ENCODE measurements around the gene PHF1.

Gene PHF1

DNA sequence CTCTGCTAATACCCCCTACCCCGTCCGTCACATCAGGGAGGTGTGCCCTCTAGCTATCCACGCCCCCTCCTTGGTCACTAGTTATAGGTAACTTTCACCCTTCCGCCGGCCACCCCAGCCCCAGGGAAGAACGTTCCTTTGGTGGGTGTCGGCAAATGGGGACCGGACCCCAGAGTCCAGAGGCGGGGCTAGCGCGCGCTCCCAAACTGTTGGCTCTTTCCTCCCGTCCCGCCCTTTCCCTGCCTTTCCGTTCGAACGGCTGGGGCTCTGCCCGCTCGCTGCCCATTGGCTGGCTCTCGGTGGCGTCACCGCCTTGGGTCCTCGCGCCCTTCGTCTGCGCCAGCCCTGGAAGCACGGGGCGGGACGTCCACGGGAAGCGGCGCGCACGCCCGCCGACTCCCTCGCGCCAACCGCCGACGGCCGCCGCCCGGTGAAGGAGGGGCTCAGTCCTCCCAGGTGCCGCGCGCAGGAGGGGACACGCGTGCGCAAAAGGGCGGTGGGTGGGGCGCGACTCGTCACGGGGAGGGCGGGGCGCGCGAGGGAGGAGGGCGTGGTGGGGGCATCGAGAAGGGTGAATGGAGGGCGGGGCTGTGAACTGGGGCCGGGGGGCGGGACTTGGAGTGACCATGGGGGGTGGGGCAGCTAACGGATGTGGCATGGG, 634 bp upstream of the PHF1 start:
- peak overlapping the region; percentile 72 for H3K4me3 ChIP-seq (replicated peaks; ENCODE audit: low read depth, low read length)
- peak; percentile 98 for DNase-seq (ENCODE audit: low read depth)
- TF ChIP-seq, protein P1, sequence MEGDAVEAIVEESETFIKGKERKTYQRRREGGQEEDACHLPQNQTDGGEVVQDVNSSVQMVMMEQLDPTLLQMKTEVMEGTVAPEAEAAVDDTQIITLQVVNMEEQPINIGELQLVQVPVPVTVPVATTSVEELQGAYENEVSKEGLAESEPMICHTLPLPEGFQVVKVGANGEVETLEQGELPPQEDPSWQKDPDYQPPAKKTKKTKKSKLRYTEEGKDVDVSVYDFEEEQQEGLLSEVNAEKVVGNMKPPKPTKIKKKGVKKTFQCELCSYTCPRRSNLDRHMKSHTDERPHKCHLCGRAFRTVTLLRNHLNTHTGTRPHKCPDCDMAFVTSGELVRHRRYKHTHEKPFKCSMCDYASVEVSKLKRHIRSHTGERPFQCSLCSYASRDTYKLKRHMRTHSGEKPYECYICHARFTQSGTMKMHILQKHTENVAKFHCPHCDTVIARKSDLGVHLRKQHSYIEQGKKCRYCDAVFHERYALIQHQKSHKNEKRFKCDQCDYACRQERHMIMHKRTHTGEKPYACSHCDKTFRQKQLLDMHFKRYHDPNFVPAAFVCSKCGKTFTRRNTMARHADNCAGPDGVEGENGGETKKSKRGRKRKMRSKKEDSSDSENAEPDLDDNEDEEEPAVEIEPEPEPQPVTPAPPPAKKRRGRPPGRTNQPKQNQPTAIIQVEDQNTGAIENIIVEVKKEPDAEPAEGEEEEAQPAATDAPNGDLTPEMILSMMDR (IDR thresholded peaks at IDR 0.05; ENCODE audit: low read length, missing control alignments), result no peak

DNA sequence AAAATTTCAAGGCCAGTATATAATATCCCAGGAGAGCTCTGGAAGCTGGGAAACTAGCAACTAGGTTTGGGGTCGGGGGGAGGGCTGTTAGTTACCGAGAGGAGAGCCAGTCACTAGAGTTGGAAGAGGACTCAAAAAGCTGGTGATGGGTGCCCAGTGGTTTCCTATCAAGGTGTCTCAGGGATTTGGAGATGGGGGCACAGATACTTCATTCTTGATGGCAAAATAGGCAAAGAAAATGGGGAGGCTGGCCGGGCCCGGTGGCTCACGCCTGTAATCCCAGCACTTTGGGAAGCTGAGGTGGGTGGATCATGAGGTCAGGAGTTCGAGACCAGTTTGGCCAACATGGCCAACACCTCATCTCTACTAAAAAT, 805 bp downstream of the PHF1 start:
- no peak for DNase-seq (ENCODE audit: low read depth)
- TF ChIP-seq, protein P1 (IDR thresholded peaks at IDR 0.05; ENCODE audit: low read length, missing control alignments), result no peak
- peak overlapping the region; percentile 65 for H3K4me3 ChIP-seq (replicated peaks; ENCODE audit: low read depth, low read length)

DNA sequence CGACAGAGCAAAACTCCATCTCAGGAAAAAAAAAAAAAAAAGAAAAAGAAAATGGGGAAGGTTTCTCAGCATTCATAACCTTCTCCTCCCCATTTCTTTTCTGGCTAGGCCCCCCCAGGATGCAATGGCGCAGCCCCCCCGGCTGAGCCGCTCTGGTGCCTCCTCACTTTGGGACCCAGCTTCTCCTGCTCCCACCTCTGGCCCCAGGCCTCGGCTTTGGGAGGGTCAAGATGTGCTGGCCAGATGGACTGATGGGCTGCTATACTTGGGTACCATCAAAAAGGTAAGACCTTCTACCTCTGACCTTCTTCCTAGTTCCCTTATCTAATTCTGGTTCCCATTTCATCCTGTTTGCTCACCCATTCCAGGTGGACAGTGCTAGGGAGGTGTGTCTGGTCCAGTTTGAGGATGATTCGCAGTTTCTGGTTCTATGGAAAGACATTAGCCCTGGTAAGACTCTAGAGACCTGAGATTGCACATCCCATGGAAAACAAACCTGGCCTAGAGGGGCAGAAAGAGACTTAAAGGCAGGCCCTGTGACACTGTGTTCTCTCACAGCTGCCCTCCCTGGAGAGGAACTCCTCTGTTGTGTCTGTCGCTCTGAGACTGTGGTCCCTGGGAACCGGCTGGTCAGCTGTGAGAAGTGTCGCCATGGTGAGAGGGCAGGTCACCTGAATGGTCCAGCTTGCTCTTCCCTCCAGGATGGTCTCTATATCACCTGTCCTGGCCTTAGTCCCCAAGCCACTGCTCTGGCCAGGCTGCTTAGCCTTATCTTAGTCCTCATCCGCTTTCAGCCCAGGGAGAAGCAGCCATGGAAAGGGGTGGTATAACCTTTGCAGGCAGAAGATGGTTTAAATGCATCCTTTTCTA, 1.6 kb downstream of the PHF1 start:
- H3K4me3 ChIP-seq (replicated peaks; ENCODE audit: low read depth, low read length), result peak overlapping the region; percentile 65

DNA sequence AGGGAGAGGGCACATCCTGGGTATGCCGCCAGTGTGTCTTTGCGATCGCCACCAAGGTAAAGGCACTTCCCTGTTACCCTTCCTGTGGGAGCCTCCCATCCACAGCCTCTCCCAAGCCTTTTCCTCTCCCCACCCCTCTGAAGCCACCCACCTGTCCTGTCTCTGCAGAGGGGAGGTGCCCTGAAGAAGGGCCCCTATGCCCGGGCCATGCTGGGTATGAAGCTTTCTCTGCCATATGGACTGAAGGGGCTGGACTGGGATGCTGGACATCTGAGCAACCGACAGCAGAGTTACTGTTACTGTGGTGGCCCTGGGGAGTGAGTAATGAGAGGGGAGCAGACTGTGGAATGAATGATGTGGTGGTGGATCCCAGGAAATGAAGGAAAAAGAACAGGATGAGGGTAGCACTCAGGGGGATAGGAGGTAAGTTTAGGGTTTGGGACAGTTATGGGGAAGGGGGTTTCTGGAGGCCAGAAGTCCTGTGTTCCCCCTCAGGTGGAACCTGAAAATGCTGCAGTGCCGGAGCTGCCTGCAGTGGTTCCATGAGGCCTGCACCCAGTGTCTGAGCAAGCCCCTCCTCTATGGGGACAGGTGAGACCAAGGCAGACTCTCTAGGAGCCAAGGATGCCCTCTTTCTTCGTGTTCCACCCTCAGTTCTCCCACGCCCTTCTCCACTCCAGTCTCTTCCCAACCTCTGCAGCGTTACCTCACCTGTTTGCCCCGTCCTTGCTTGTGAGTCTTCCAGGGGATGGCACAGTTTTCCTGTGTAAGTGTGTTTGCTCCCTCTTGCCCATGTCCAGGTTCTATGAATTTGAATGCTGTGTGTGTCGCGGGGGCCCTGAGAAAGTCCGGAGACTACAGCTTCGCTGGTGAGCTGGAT, 2.7 kb downstream of the PHF1 start:
- TF ChIP-seq, protein P1 (IDR thresholded peaks at IDR 0.05; ENCODE audit: low read length, missing control alignments), result no peak
- no peak overlapping the region for H3K4me3 ChIP-seq (replicated peaks; ENCODE audit: low read depth, low read length)
- DNase-seq (ENCODE audit: low read depth), result no peak

More for the DNA sequence above, 1.6 kb downstream of the PHF1 start:
- TF ChIP-seq, protein P1 (IDR thresholded peaks at IDR 0.05; ENCODE audit: low read length, missing control alignments), result no peak
- no peak for DNase-seq (ENCODE audit: low read depth)

DNA sequence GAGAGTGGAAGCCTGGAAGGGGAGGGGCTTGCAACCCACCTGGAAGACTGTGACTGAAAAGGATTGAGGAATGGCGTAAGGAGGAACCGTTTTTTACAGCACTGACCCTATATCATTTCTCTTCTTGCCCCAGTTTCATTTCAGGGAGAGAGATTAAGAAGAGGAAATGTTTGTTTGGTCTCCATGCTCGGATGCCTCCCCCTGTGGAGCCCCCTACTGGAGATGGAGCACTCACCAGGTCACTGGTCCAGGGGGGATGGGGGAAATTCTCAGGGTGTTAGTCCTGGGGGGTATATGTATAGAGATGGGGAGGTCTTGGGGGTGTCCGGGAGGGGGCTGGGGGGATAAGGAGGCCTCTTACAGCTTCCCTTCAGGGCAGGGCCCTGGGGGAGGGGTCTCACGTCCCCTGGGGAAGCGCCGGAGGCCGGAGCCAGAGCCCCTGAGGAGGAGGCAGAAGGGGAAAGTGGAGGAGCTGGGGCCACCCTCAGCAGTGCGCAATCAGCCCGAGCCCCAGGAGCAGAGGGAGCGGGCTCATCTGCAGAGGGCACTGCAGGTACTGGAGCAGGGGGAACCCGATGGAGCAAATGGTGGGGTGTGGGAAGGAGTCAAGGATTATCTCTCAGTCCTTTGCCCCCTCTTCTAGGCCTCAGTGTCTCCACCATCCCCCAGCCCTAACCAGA, 3.9 kb downstream of the PHF1 start:
- no peak for DNase-seq (ENCODE audit: low read depth)
- TF ChIP-seq, protein P1 (IDR thresholded peaks at IDR 0.05; ENCODE audit: low read length, missing control alignments), result peak; percentile 49
- H3K4me3 ChIP-seq (replicated peaks; ENCODE audit: low read depth, low read length), result no peak overlapping the region

DNA sequence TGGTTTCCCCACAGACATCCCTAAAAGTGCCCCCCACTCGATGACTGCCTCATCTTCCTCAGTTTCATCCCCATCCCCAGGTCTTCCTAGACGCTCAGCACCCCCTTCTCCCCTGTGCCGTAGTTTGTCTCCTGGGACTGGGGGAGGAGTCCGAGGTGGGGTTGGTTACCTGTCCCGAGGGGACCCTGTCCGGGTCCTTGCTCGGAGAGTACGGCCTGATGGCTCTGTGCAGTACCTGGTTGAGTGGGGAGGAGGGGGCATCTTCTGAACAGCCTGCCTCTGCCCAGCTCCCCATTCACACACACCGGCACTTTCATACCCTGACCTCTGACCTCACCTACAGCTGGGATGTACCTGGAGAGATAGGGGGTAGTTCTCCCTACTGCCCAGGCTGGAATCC, 5.0 kb downstream of the PHF1 start:
- H3K4me3 ChIP-seq (replicated peaks; ENCODE audit: low read depth, low read length), result peak overlapping the region; percentile 95

More for the DNA sequence above, 5.0 kb downstream of the PHF1 start:
- TF ChIP-seq, protein P1 (IDR thresholded peaks at IDR 0.05; ENCODE audit: low read length, missing control alignments), result no peak
- no peak for DNase-seq (ENCODE audit: low read depth)

Measured in fibroblast of pulmonary artery (primary cell).